ENCODE results near the gene ALLC.
"Not testable (repeated sequence)": the region's sequence is repeated elsewhere in the genome, so short reads cannot be mapped to it uniquely, and the experiment has no call there.

ALLC gene

DNA sequence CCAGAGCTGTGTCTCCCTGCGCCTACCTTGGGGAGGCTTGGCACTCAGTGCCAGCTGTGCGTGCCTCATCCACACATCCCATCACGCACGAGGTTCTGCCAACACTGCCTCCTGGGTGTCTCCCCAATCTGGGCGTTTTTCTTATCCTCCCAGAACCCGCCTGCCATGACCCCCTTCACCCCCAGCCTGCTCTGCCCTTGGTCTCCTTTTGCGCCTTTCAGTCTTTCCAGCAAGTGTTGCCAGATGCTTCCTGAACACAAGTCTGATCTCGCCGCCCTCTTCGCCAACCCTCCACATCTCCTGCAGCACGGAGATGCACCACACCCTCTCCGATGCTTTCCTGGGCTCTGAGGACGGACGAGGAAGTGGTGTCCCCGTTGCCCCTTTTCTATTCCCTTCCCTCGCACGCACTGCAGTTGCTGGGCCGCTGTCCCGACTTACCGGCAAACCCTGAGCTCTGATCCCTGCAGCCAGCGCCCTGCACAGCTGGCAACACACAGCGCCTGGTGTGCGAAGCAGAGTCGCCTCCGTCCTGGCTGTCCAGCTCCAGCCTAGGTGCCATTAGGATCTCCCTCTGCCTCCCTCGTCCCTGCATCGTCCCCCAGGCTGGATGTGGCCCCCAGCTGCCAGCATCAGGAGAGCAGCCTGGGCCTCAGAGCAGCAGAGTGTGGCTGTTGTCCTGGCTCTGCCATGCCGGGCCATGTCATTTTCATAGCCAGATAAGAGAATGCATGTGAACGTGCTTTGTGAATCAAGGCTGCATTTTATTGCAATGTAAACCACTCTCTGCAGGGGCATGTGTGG, 22.6 kb upstream of the ALLC start:
- H4K20me1 ChIP-seq (ENCODE audit: low read depth, low read length): no peaks in the 10 kb centered on the region
- no peaks in the 10 kb centered on the region for H3K79me2 ChIP-seq (ENCODE audit: insufficient read depth, low read length)
- no peaks in the 10 kb centered on the region for H3K36me3 ChIP-seq (ENCODE audit: low read length)
- no peaks in the 10 kb centered on the region for H3K27me3 ChIP-seq (ENCODE audit: low read length)
- H3F3A ChIP-seq (ENCODE audit: insufficient read depth): no peaks in the 10 kb centered on the region
- H3K4me3 ChIP-seq (ENCODE audit: insufficient read depth, low read length, poor library complexity, severe bottlenecking): no peak overlapping the region
- H3K4me2 ChIP-seq (ENCODE audit: low read depth, low read length, poor library complexity, severe bottlenecking): no peak overlapping the region
- no peaks in the 10 kb centered on the region for H3K9me3 ChIP-seq (ENCODE audit: insufficient read depth, low read length)
- no peaks in the 10 kb centered on the region for H3K9me2 ChIP-seq (replicated peaks; ENCODE audit: insufficient read depth, low read length)
- H3K9ac ChIP-seq (ENCODE audit: low read length): no peak overlapping the region
- H2AFZ ChIP-seq (ENCODE audit: low read depth, low read length, severe bottlenecking): no peak overlapping the region
- no peak overlapping the region for H3K27ac ChIP-seq (ENCODE audit: low read depth, low read length)
- TF ChIP-seq CTCF (IDR thresholded peaks at IDR 0.05; ENCODE audit: insufficient read depth, low read length, poor library complexity, severe bottlenecking) (no peak), EZH2phosphoT487 (conservative IDR thresholded peaks at IDR 0.05; ENCODE audit: low read length) (no peak)

- not testable (repeated sequence) for H4K20me1 ChIP-seq (ENCODE audit: low read depth, low read length); H3K4me3 ChIP-seq (ENCODE audit: insufficient read depth, low read length, poor library complexity, severe bottlenecking); H2AFZ ChIP-seq (ENCODE audit: low read depth, low read length, severe bottlenecking); H3K9ac ChIP-seq (ENCODE audit: low read length); H3K79me2 ChIP-seq (ENCODE audit: insufficient read depth, low read length); H3K4me2 ChIP-seq (ENCODE audit: low read depth, low read length, poor library complexity, severe bottlenecking); H3K9me2 ChIP-seq (replicated peaks; ENCODE audit: insufficient read depth, low read length); H3F3A ChIP-seq (ENCODE audit: insufficient read depth); H3K9me3 ChIP-seq (ENCODE audit: insufficient read depth, low read length); H3K27ac ChIP-seq (ENCODE audit: low read depth, low read length); H3K27me3 ChIP-seq (ENCODE audit: low read length); H3K36me3 ChIP-seq (ENCODE audit: low read length)
Measured at GRCh38 chr2:3635975-3636327, 22.0 kb upstream of the ALLC start.

DNA sequence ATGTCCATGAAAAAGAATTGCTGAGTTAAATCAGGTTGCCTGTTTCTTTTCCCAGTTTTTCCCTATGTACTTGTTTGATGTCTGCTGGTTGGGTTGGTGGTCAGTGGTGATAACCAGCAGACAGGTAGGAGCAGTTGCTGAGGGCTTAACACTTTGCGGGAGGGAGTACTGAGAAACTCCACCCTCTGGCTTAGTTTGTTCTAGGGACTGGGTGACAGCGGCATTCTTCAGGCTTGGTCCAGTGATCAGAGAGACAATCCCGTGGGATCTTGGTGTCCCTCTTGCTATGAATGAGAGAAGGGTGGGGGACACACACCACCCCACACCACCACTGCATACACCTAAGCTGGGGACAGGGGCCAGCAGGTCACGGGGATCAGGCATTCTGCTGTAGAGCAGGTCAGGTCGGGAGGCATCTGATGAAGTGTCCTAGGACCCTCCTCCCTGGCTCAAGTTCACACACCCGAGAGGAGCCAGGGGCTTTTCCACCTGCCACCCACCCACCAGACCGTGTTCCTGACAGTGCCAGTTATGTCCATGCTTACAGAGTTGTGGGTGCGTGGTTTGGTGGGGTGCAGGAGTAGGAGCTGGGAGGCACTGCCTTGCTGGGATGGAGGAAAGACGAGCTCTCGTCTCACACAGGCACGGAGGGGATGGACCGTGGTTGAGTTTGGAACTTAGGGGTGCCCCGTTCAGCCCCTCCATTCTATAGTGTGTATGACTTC, 21.3 kb upstream of the ALLC start:
- H3K79me2 ChIP-seq (ENCODE audit: insufficient read depth, low read length): no peaks in the 10 kb centered on the region
- H3K9ac ChIP-seq (ENCODE audit: low read length): no peak overlapping the region
- TF ChIP-seq EZH2phosphoT487 (conservative IDR thresholded peaks at IDR 0.05; ENCODE audit: low read length) (no peak), CTCF (IDR thresholded peaks at IDR 0.05; ENCODE audit: insufficient read depth, low read length, poor library complexity, severe bottlenecking) (no peak)
- no peak overlapping the region for H3K4me3 ChIP-seq (ENCODE audit: insufficient read depth, low read length, poor library complexity, severe bottlenecking)
- no peaks in the 10 kb centered on the region for H3K36me3 ChIP-seq (ENCODE audit: low read length)
- H3K9me2 ChIP-seq (replicated peaks; ENCODE audit: insufficient read depth, low read length): no peaks in the 10 kb centered on the region
- H4K20me1 ChIP-seq (ENCODE audit: low read depth, low read length): no peaks in the 10 kb centered on the region
- no peak overlapping the region for H3K27ac ChIP-seq (ENCODE audit: low read depth, low read length)
- no peak overlapping the region for H3K4me2 ChIP-seq (ENCODE audit: low read depth, low read length, poor library complexity, severe bottlenecking)
- no peak overlapping the region for H2AFZ ChIP-seq (ENCODE audit: low read depth, low read length, severe bottlenecking)
- H3K9me3 ChIP-seq (ENCODE audit: insufficient read depth, low read length): no peaks in the 10 kb centered on the region
- H3F3A ChIP-seq (ENCODE audit: insufficient read depth): no peaks in the 10 kb centered on the region
- no peaks in the 10 kb centered on the region for H3K27me3 ChIP-seq (ENCODE audit: low read length)

- no peak overlapping the region for H3K4me2 ChIP-seq (ENCODE audit: low read depth, low read length, poor library complexity, severe bottlenecking)
- no peak for TF ChIP-seq EZH2phosphoT487 (conservative IDR thresholded peaks at IDR 0.05; ENCODE audit: low read length)
- TF ChIP-seq CTCF (IDR thresholded peaks at IDR 0.05; ENCODE audit: insufficient read depth, low read length, poor library complexity, severe bottlenecking): no peak
- no peaks in the 10 kb centered on the region for H3K9me2 ChIP-seq (replicated peaks; ENCODE audit: insufficient read depth, low read length)
- H3K27me3 ChIP-seq (ENCODE audit: low read length): no peaks in the 10 kb centered on the region
- H3K4me3 ChIP-seq (ENCODE audit: insufficient read depth, low read length, poor library complexity, severe bottlenecking): no peak overlapping the region
- no peaks in the 10 kb centered on the region for H3K79me2 ChIP-seq (ENCODE audit: insufficient read depth, low read length)
- H2AFZ ChIP-seq (ENCODE audit: low read depth, low read length, severe bottlenecking): no peak overlapping the region
- H4K20me1 ChIP-seq (ENCODE audit: low read depth, low read length): no peaks in the 10 kb centered on the region
- H3K27ac ChIP-seq (ENCODE audit: low read depth, low read length): no peak overlapping the region
- H3K36me3 ChIP-seq (ENCODE audit: low read length): no peaks in the 10 kb centered on the region
- no peak overlapping the region for H3K9ac ChIP-seq (ENCODE audit: low read length)
- H3F3A ChIP-seq (ENCODE audit: insufficient read depth): no peaks in the 10 kb centered on the region
- no peaks in the 10 kb centered on the region for H3K9me3 ChIP-seq (ENCODE audit: insufficient read depth, low read length)
Measured at GRCh38 chr2:3637311-3637675, 20.7 kb upstream of the ALLC start.
